ENCODE data around the gene UFSP2. TPM values are rescaled to one million over a fixed set of nuclear protein-coding genes. Genes with fewer than 3 reads are reported as not detected.

The UFSP2 gene
- total RNA-seq, 1 experiment from 2014 or later = 44.4 TPM

DNA sequence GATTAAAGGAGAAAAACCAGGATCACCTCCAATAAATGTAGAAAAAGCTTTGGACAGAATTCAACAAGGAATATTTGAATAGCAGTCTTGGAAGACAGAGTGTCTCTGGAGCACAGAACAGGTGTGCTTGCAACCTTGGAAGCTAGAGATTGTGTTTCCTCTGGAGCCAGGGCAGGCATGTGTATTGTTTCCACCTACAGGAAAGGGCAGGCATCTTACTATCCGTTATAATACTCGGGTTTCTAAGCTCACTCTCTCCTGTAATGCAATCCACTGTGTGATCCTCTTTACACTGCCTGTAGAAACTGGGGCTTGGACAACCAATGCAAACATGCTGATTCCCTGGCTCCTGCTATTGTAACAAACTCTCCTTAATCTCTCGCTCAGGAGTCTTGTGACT is 31.4 kb upstream of the UFSP2 start:
- H3K36me3 Mint-ChIP-seq (ENCODE audit: insufficient read depth, unreplicated experiment) = no peaks in the 10 kb centered on the region
- ChIA-PET POLR2A (no interaction called here), CTCF (interaction anchor here (0.9 kb wide), 1 partner anchor 141 kb away, joined by 4 read pairs; no protein-coding TSS in a partner anchor)
- peaks cover 15% of the 10 kb centered on the region for H3K27me3 Mint-ChIP-seq (ENCODE audit: insufficient read depth, unreplicated experiment)
- no peak overlapping the region for H3K27ac Mint-ChIP-seq (ENCODE audit: low read depth, unreplicated experiment)
- H3K4me1 Mint-ChIP-seq (ENCODE audit: insufficient read depth, unreplicated experiment) = no peaks in the 10 kb centered on the region
- intact Hi-C loops (cut with micrococcal nuclease) = no loop called here
- H3K9me3 Mint-ChIP-seq (ENCODE audit: unreplicated experiment) = no peaks in the 10 kb centered on the region
- no peak overlapping the region for H3K4me3 Mint-ChIP-seq (ENCODE audit: unreplicated experiment)
- no TSS peak for BruUV-seq (replicated peaks)
- TF ChIP-seq, protein P1, sequence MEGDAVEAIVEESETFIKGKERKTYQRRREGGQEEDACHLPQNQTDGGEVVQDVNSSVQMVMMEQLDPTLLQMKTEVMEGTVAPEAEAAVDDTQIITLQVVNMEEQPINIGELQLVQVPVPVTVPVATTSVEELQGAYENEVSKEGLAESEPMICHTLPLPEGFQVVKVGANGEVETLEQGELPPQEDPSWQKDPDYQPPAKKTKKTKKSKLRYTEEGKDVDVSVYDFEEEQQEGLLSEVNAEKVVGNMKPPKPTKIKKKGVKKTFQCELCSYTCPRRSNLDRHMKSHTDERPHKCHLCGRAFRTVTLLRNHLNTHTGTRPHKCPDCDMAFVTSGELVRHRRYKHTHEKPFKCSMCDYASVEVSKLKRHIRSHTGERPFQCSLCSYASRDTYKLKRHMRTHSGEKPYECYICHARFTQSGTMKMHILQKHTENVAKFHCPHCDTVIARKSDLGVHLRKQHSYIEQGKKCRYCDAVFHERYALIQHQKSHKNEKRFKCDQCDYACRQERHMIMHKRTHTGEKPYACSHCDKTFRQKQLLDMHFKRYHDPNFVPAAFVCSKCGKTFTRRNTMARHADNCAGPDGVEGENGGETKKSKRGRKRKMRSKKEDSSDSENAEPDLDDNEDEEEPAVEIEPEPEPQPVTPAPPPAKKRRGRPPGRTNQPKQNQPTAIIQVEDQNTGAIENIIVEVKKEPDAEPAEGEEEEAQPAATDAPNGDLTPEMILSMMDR (IDR thresholded peaks at IDR 0.05; ENCODE audit: unreplicated experiment) = no peak
- no peak for DNase-seq (ENCODE audit: unreplicated experiment)

DNA sequence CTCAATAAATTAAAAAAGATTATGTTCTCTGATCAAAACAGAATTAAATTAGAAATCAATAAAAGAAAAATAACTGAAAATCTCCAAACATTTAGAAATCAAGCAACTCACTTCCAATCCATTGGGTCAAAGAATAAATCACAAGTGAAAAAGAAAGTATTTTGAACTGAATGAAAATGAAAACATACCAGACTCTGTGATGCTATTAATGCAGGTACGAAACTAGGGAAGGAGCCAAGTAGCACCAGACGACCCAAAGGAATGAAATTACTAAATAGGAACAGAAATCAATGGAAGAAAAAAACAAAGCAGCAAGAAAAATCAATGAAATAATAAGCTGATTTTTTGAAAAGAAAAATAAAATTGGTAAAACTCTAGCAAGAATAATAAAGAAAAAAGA is 30.4 kb upstream of the UFSP2 start:
- no peaks in the 10 kb centered on the region for H3K4me1 Mint-ChIP-seq (ENCODE audit: insufficient read depth, unreplicated experiment)
- H3K9me3 Mint-ChIP-seq (ENCODE audit: unreplicated experiment) = no peaks in the 10 kb centered on the region
- intact Hi-C loops (cut with micrococcal nuclease) = no loop called here
- ChIA-PET CTCF (no interaction called here), POLR2A (no interaction called here)
- no peak overlapping the region for H3K27ac Mint-ChIP-seq (ENCODE audit: low read depth, unreplicated experiment)
- TF ChIP-seq, protein P1 (IDR thresholded peaks at IDR 0.05; ENCODE audit: unreplicated experiment) = no peak
- DNase-seq (ENCODE audit: unreplicated experiment) = no peak
- BruUV-seq (replicated peaks) = no TSS peak
- no peak overlapping the region for H3K4me3 Mint-ChIP-seq (ENCODE audit: unreplicated experiment)
- H3K27me3 Mint-ChIP-seq (ENCODE audit: insufficient read depth, unreplicated experiment) = peaks cover 15% of the 10 kb centered on the region
- no peaks in the 10 kb centered on the region for H3K36me3 Mint-ChIP-seq (ENCODE audit: insufficient read depth, unreplicated experiment)

DNA sequence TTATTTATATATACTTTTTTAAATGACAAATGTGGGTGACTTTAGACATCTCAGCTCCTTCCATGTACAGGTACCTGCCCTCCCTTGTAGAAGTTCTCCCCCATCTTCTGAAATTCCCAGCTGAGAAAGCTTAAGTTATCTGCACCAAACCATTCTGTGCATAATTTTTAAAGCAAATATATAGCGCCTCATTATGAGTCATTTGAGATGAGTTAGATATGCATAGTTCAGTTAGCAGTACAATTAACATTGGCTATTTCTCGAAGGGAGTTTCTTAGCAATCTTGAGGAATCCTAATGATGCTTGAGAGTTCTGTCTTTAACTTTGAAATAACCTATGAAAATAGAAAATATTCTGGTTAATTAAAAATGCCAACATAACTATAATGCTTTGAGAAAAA is 19.4 kb upstream of the UFSP2 start:
- intact Hi-C loops (cut with micrococcal nuclease) = no loop called here
- Mint-ChIP-seq H3K27me3 (ENCODE audit: insufficient read depth, unreplicated experiment) (no peaks in the 10 kb centered on the region), H3K9me3 (ENCODE audit: unreplicated experiment) (no peaks in the 10 kb centered on the region), H3K4me3 (ENCODE audit: unreplicated experiment) (no peak overlapping the region), H3K36me3 (ENCODE audit: insufficient read depth, unreplicated experiment) (peaks cover 6% of the 10 kb centered on the region), H3K4me1 (ENCODE audit: insufficient read depth, unreplicated experiment) (no peaks in the 10 kb centered on the region), H3K27ac (ENCODE audit: low read depth, unreplicated experiment) (no peak overlapping the region)
- CTCF ChIA-PET = interaction anchor here (0.5 kb wide), 1 partner anchor 18 kb away, joined by 4 read pairs; no protein-coding TSS in a partner anchor
- TF ChIP-seq, protein P1 (IDR thresholded peaks at IDR 0.05; ENCODE audit: unreplicated experiment) = no peak
- no TSS peak for BruUV-seq (replicated peaks)
- POLR2A ChIA-PET = no interaction called here
- DNase-seq (ENCODE audit: unreplicated experiment) = no peak

DNA sequence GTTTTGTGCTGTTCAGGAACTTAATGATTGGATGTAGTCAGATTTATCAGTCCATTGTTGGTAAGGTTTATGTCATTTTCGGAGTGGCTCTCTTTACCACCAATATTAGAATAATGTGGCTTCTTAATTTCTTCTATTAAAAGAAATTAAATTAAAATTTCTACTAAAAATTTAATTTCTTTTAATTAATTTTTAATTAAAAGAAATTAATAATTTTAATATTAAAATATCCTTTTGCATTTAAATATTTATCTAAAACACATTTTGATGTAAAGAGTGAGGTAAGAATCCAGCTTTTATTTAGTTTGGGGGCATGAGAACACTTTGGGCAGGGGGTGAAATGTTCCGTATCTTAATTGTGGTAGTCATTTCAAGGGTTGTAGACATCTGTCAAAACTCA is 15.7 kb upstream of the UFSP2 start:
- Mint-ChIP-seq H3K4me1 (ENCODE audit: insufficient read depth, unreplicated experiment) (no peaks in the 10 kb centered on the region), H3K36me3 (ENCODE audit: insufficient read depth, unreplicated experiment) (peaks cover 6% of the 10 kb centered on the region), H3K27me3 (ENCODE audit: insufficient read depth, unreplicated experiment) (no peaks in the 10 kb centered on the region), H3K27ac (ENCODE audit: low read depth, unreplicated experiment) (no peak overlapping the region), H3K4me3 (ENCODE audit: unreplicated experiment) (no peak overlapping the region), H3K9me3 (ENCODE audit: unreplicated experiment) (no peaks in the 10 kb centered on the region)
- no peak for DNase-seq (ENCODE audit: unreplicated experiment)
- POLR2A ChIA-PET = interaction anchor here (0.5 kb wide), 1 partner anchor 10 kb away, joined by 3 read pairs; no protein-coding TSS in a partner anchor
- CTCF ChIA-PET = no interaction called here
- intact Hi-C loops (cut with micrococcal nuclease) = no loop called here
- BruUV-seq (replicated peaks) = no TSS peak
- TF ChIP-seq, protein P1 (IDR thresholded peaks at IDR 0.05; ENCODE audit: unreplicated experiment) = no peak

Data from MCF 10A (cell line).